GM19372 (cell line): Measurements from ENCODE around the gene FOXR2.

Source experiments
- ATAC-seq: cut with Tn5 transposase; IDR thresholded peaks from one replicate; pipeline ENCODE4 v1.9.1; 2021; ENCODE audit warnings: mild to moderate bottlenecking, low read depth, moderate library complexity; ENCODE audit not compliant: unreplicated experiment

The FOXR2 gene

DNA sequence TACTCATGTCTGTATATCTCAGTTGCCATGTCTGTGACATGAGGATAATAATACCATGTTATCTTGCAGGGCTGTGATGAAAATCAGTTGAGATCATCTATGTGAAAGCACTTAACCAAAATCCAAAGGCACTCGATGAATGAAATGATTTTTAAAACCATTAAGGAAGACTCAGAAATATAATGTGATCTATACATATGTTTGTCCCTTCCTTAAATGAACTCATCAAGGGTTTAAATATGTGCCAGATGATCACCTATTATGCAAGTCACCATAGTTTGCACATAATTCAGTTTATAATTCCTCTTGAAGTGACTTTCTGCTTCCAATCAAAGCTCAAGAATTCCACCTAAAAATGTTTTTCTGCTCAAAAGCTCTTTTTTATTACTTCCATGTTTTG, at the start of gene FOXR2:
FOXR2 (plus strand) TSS at position 301 of the 400 bp plus-strand sequence. CDS start 312 bp downstream, outside the sequence.
- ATAC-seq, result no peak

- ATAC-seq, result no peak
Measured at GRCh38 chrX:55579115-55579514, 44.1 kb upstream of the FOXR2 start.

- no peak for ATAC-seq
Measured at GRCh38 chrX:55582447-55582846, 40.8 kb upstream of the FOXR2 start.

- ATAC-seq, result no peak
Measured at GRCh38 chrX:55593296-55593695, 29.9 kb upstream of the FOXR2 start.

- no peak for ATAC-seq
Measured at GRCh38 chrX:55593756-55594257, 29.4 kb upstream of the FOXR2 start.

- ATAC-seq, result no peak
Measured at GRCh38 chrX:55598333-55598732, 24.9 kb upstream of the FOXR2 start.

- ATAC-seq, result no peak
Measured at GRCh38 chrX:55619547-55619946, 3.7 kb upstream of the FOXR2 start.

DNA sequence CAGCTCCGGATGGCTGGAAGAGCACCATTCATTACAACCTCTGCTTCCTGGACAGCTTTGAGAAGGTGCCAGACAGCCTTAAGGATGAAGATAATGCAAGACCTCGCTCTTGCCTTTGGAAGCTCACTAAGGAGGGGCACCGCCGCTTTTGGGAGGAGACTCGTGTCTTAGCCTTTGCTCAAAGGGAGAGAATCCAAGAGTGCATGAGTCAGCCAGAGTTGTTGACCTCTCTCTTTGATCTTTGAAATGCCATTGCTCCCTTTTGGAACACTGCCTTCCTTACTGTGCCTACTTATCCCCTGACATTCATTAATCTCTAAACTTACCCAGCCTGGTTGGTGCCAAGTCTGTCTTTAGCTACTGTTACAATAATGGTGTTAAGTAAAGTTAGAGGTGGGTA, 1.2 kb downstream of the FOXR2 start:
- ATAC-seq, result no peak

GRCh38 chrX:55636109-55636508, 12.9 kb downstream of the FOXR2 start:
- no peak for ATAC-seq

DNA sequence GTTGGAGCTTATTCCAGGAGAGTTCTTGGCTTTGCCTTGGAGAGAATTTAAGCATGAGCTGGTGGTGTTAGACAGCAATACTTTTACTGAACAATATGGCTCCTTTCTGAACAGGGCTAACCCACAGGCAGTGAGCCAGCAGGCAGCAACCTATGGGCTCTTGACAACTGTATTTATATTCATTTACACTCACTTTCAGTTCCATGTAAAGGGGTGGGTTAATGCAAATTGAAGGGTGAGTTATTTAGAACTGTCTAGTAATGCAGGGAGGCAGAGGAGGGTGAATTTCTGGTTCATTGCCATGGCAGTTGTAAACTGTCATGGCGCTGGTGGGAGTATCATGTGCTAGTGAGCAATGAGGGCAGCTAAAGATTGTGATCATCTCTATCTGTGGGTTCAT, 15.7 kb downstream of the FOXR2 start:
- ATAC-seq, result no peak

- ATAC-seq, result no peak
Measured at GRCh38 chrX:55640854-55641253, 17.7 kb downstream of the FOXR2 start.

GRCh38 chrX:55648434-55648833, 25.2 kb downstream of the FOXR2 start:
- no peak for ATAC-seq

GRCh38 chrX:55659931-55660330, 36.7 kb downstream of the FOXR2 start:
- ATAC-seq, result no peak

GRCh38 chrX:55663584-55663983, 40.4 kb downstream of the FOXR2 start:
- ATAC-seq, result no peak

GRCh38 chrX:55668084-55668483, 44.9 kb downstream of the FOXR2 start:
- ATAC-seq, result no peak
